Measurements from ENCODE around the gene ZC3H12C.
A peak's percentile ranks its signal among the peaks of the same experiment; 100 is the strongest.

Gene ZC3H12C

DNA sequence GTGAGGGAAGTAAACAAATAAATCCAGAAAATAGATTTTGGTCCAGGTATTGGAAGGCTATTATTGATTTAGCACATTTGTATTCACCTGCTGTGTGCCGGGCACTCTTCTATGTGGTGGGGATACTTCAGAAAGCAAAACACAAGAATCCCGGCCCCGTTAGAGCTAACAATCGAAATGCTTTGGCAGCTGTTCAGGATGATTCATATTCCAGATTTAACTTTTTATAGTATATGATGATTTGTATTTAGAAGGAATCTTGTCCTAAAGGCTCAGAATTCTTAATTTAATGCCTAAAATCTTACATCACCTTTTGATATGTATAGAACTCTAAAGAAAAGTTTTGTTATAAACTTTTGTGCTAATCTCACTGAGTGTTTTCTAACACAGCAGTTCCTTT, 28.0 kb downstream of the ZC3H12C start:
- Histone ChIP-seq H3K9me3 (ENCODE audit: control insufficient read depth in 5 of 5, low read length in 5 of 5) (no peaks in the 10 kb centered on the region), H3K27ac (ENCODE audit: low read depth, low read length) (no peak overlapping the region), H3K27me3 (ENCODE audit: control insufficient read depth in 5 of 5, insufficient read depth in 4 of 5, low read length in 5 of 5) (no peaks in the 10 kb centered on the region), H3K4me1 (ENCODE audit: control insufficient read depth in 5 of 5, insufficient read depth in 5 of 5, low read length in 5 of 5) (peaks cover 0 to 10% (median 0%) of the 10 kb centered on the region in 5 donors), H3K9ac (ENCODE audit: low read length in 5 of 5) (no peak overlapping the region), H3K4me3 (ENCODE audit: low read depth in 1 of 5, low read length in 5 of 5) (no peak overlapping the region), H3K36me3 (ENCODE audit: control insufficient read depth in 5 of 5, insufficient read depth in 5 of 5, low read length in 5 of 5) (no peaks in the 10 kb centered on the region)

DNA sequence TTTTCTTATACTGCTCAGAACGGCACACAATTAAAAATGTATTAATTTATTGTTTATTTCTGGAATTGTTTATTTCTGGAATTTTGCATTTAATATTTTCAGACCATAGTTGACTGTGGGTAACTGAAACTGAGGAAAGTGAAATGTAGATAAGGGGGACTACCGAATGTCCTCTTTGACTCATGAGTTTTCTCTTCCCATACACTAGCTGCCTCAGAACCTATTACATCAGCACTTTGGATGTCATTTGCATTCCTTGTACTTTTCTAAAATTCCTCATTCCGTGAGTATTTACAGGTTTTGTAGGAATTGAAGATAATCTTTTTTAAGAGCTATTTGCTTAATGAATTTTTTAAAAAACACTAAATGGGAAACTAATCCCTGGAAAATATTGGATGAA, 29.8 kb downstream of the ZC3H12C start:
- Histone ChIP-seq H3K4me3 (ENCODE audit: low read depth in 1 of 5, low read length in 5 of 5) (no peak overlapping the region), H3K27me3 (ENCODE audit: control insufficient read depth in 5 of 5, insufficient read depth in 4 of 5, low read length in 5 of 5) (no peaks in the 10 kb centered on the region), H3K9ac (ENCODE audit: low read length in 5 of 5) (no peak overlapping the region), H3K27ac (ENCODE audit: low read depth, low read length) (no peak overlapping the region), H3K4me1 (ENCODE audit: control insufficient read depth in 5 of 5, insufficient read depth in 5 of 5, low read length in 5 of 5) (peaks cover 0 to 10% (median 0%) of the 10 kb centered on the region in 5 donors), H3K9me3 (ENCODE audit: control insufficient read depth in 5 of 5, low read length in 5 of 5) (no peaks in the 10 kb centered on the region), H3K36me3 (ENCODE audit: control insufficient read depth in 5 of 5, insufficient read depth in 5 of 5, low read length in 5 of 5) (no peaks in the 10 kb centered on the region)

DNA sequence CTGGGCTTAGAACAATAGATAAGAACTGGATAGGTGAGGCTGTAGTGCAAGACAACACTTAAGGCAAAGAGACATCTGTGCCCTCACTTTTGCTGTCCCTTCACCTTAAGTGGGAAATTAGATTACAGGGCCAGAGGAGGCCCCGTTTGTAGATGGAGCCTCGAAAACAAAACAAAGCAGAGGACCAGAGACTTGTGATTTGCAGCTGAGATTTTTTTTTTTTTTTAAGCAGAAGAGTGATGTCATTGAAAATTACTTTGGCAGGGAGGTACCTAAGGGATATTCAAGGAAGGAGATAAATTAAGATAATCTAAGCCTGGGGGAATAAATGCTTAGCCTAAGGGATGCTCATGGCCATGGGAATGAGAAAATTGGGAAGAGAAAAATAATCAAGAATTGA, 31.4 kb downstream of the ZC3H12C start:
- Histone ChIP-seq H3K27ac (ENCODE audit: low read depth, low read length) (no peak overlapping the region), H3K4me3 (ENCODE audit: low read depth in 1 of 5, low read length in 5 of 5) (no peak overlapping the region), H3K27me3 (ENCODE audit: control insufficient read depth in 5 of 5, insufficient read depth in 4 of 5, low read length in 5 of 5) (no peaks in the 10 kb centered on the region), H3K36me3 (ENCODE audit: control insufficient read depth in 5 of 5, insufficient read depth in 5 of 5, low read length in 5 of 5) (no peaks in the 10 kb centered on the region), H3K4me1 (ENCODE audit: control insufficient read depth in 5 of 5, insufficient read depth in 5 of 5, low read length in 5 of 5) (peaks cover 0 to 14% (median 0%) of the 10 kb centered on the region in 5 donors), H3K9me3 (ENCODE audit: control insufficient read depth in 5 of 5, low read length in 5 of 5) (no peaks in the 10 kb centered on the region), H3K9ac (ENCODE audit: low read length in 5 of 5) (no peak overlapping the region)

DNA sequence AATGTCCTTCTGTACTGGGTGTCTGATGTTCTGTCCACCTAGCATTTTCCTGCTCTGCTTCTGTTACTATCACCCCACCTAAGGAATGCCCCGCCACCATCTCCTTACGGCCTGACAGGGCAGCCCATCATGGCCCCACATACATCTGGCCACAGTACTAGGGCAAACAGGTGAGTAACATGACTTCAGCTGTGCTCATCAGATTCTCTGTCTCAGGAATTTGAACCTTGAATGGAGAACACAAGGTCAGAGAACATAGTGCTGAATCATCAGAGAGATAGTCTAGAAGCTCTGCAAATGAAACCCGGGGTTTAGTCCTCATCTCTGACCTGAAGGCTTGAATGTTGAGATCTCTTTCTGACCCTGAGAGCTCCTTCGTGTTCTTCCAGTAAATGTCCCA, 32.4 kb downstream of the ZC3H12C start:
- Histone ChIP-seq H3K9ac (ENCODE audit: low read length in 5 of 5) (no peak overlapping the region), H3K27ac (ENCODE audit: low read depth, low read length) (no peak overlapping the region), H3K9me3 (ENCODE audit: control insufficient read depth in 5 of 5, low read length in 5 of 5) (no peaks in the 10 kb centered on the region), H3K36me3 (ENCODE audit: control insufficient read depth in 5 of 5, insufficient read depth in 5 of 5, low read length in 5 of 5) (no peaks in the 10 kb centered on the region), H3K4me3 (ENCODE audit: low read depth in 1 of 5, low read length in 5 of 5) (no peak overlapping the region), H3K4me1 (ENCODE audit: control insufficient read depth in 5 of 5, insufficient read depth in 5 of 5, low read length in 5 of 5) (peaks cover 0 to 14% (median 0%) of the 10 kb centered on the region in 5 donors), H3K27me3 (ENCODE audit: control insufficient read depth in 5 of 5, insufficient read depth in 4 of 5, low read length in 5 of 5) (no peaks in the 10 kb centered on the region)

DNA sequence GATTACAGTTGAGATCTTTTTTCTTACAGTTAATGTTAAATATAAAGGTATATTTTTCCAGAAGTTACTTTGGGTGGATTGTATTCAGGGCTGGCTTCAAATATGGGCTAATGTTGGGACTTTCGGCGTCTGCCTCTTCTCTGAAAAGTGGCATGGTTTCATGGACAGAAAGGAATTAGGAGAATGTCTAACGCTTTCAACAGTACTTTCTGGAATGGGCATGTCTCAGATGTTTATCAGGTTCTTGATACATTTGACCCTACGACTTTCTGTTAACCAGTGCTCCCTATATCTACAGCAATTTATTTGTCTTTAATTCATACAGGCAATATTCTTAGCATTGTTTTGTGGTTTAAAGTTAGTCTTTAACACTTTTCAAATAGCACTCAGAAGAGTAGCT, 33.7 kb downstream of the ZC3H12C start:
- H3K27me3 ChIP-seq (ENCODE audit: control insufficient read depth in 5 of 5, insufficient read depth in 4 of 5, low read length in 5 of 5): no peaks in the 10 kb centered on the region
- peaks cover 0 to 9% (median 0%) of the 10 kb centered on the region in 5 donors for H3K4me1 ChIP-seq (ENCODE audit: control insufficient read depth in 5 of 5, insufficient read depth in 5 of 5, low read length in 5 of 5)
- no peak overlapping the region for H3K27ac ChIP-seq (ENCODE audit: low read depth, low read length)

DNA sequence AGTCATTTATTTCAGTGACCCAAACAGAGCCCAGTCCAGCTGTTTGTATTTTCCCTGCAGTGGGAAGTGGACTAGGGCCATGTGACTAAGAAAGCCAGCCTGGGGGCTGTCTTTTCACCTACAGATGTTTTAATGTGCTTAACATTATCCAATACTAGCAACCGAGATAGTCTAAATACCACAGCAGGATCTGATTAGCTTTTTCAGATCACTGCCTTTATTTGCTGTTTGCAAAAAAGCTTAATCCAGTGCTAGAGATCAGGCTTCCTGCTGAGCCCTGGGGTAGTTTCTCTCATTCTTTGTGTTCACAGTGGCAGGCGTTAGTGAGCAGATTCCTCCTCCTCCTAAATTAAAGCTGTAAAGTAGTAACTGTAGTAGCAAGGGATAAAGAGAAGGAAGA, 35.0 kb downstream of the ZC3H12C start:
- no peak overlapping the region for H3K4me3 ChIP-seq (ENCODE audit: low read depth in 1 of 5, low read length in 5 of 5)
- H3K9me3 ChIP-seq (ENCODE audit: control insufficient read depth in 5 of 5, low read length in 5 of 5): no peaks in the 10 kb centered on the region
- H3K27ac ChIP-seq (ENCODE audit: low read depth, low read length): no peak overlapping the region
- H3K4me1 ChIP-seq (ENCODE audit: control insufficient read depth in 5 of 5, insufficient read depth in 5 of 5, low read length in 5 of 5): peaks cover 0 to 7% (median 0%) of the 10 kb centered on the region in 5 donors
- H3K9ac ChIP-seq (ENCODE audit: low read length in 5 of 5): peak overlapping the region in 2 of 5 donors; percentile 4 to 24
- no peaks in the 10 kb centered on the region for H3K27me3 ChIP-seq (ENCODE audit: control insufficient read depth in 5 of 5, insufficient read depth in 4 of 5, low read length in 5 of 5)
- no peaks in the 10 kb centered on the region for H3K36me3 ChIP-seq (ENCODE audit: control insufficient read depth in 5 of 5, insufficient read depth in 5 of 5, low read length in 5 of 5)

More for the DNA sequence above, 33.7 kb downstream of the ZC3H12C start:
- Histone ChIP-seq H3K9me3 (ENCODE audit: control insufficient read depth in 5 of 5, low read length in 5 of 5) (no peaks in the 10 kb centered on the region), H3K36me3 (ENCODE audit: control insufficient read depth in 5 of 5, insufficient read depth in 5 of 5, low read length in 5 of 5) (no peaks in the 10 kb centered on the region), H3K4me3 (ENCODE audit: low read depth in 1 of 5, low read length in 5 of 5) (no peak overlapping the region), H3K9ac (ENCODE audit: low read length in 5 of 5) (no peak overlapping the region)

DNA sequence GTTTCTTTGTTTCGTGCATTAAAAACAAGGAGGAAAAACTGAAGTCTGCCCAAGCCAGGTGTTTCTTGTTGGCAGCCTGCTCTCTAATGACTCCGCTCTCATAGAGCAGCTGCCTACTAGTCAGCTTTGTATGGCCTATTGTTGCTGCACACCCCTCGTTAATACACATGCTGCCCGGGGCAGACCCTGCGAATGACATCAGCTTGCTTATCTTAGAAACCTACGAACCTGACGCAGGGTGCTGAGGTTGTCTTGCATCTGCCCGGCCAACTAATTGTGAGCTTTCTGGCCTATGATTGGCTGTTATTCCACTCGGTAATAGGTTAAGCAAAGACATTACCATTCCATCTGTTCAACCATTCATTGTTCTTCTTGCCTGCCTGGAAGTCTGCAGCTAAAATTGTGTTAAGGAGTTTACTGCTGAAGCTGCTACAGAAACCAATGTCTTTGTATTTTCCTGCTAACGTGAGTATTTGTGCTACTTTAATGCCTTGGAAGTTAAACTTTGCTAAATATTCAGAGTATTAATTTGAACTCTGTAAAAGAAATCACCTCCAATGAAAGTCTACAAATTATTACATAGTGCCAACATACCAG, 37.5 kb downstream of the ZC3H12C start:
- no peak overlapping the region for H3K9ac ChIP-seq (ENCODE audit: low read length in 5 of 5)
- H3K4me1 ChIP-seq (ENCODE audit: control insufficient read depth in 5 of 5, insufficient read depth in 5 of 5, low read length in 5 of 5): peaks cover 0 to 11% (median 0%) of the 10 kb centered on the region in 5 donors
- H3K4me3 ChIP-seq (ENCODE audit: low read depth in 1 of 5, low read length in 5 of 5): no peak overlapping the region
- H3K27ac ChIP-seq (ENCODE audit: low read depth, low read length): no peak overlapping the region
- H3K36me3 ChIP-seq (ENCODE audit: control insufficient read depth in 5 of 5, insufficient read depth in 5 of 5, low read length in 5 of 5): no peaks in the 10 kb centered on the region
- H3K27me3 ChIP-seq (ENCODE audit: control insufficient read depth in 5 of 5, insufficient read depth in 4 of 5, low read length in 5 of 5): no peaks in the 10 kb centered on the region
- no peaks in the 10 kb centered on the region for H3K9me3 ChIP-seq (ENCODE audit: control insufficient read depth in 5 of 5, low read length in 5 of 5)

DNA sequence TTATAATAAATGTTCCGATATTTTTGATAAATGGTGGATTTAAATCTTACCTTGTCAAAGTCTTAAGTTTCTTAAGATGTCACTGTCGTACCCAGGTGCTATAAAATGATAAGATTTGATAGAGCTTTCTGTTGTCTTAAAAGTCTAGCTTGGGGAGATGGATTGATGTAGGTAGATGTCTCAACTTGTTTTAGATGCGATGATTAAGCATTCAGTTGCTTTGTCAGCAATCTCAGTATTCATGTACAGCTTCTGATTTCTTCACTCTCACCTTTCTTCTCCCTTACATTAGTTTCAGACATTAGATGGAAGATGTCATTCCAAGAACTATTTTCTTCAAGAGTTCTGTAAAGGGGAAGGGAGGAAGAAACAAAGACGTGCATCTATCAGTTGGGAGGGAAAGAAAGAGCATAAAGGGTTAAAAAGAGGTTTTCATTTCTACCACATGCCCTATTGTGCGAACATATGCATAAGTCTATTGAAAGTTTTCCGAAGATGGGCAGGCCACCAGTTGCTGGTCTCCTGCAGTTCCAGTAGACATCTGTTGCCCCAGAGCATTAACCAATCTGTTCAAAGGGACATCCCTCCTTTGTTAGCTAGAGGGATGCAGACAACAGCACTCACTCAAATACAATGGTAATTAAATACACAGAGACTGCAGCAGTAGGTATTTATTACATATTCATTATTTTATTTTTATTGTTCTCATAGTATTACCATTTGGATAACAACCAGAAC, 38.4 kb downstream of the ZC3H12C start:
- Histone ChIP-seq H3K4me1 (ENCODE audit: control insufficient read depth in 5 of 5, insufficient read depth in 5 of 5, low read length in 5 of 5) (peaks cover 0 to 11% (median 0%) of the 10 kb centered on the region in 5 donors), H3K27me3 (ENCODE audit: control insufficient read depth in 5 of 5, insufficient read depth in 4 of 5, low read length in 5 of 5) (no peaks in the 10 kb centered on the region), H3K9me3 (ENCODE audit: control insufficient read depth in 5 of 5, low read length in 5 of 5) (no peaks in the 10 kb centered on the region), H3K9ac (ENCODE audit: low read length in 5 of 5) (no peak overlapping the region), H3K4me3 (ENCODE audit: low read depth in 1 of 5, low read length in 5 of 5) (no peak overlapping the region), H3K36me3 (ENCODE audit: control insufficient read depth in 5 of 5, insufficient read depth in 5 of 5, low read length in 5 of 5) (no peaks in the 10 kb centered on the region), H3K27ac (ENCODE audit: low read depth, low read length) (no peak overlapping the region)

DNA sequence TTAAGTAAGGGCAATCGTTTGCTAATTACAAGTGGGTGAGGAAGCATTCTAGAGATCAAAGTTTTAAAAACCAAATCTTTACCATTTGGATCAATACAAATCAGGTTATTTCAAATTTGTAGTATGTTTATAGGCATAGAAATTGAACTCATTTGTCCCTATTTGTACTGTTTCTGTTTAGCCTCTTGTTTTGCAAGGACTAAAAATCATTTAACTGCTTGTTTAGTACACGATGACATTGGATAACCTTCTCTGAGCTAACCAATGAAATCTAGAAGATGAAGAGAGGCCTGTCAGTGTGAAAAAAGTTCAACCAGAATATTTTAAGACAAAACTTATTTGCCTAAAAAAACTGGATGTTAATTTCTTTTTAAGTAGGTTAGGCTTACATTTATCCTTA, 40.0 kb downstream of the ZC3H12C start:
- Histone ChIP-seq H3K9ac (ENCODE audit: low read length in 5 of 5) (no peak overlapping the region), H3K36me3 (ENCODE audit: control insufficient read depth in 5 of 5, insufficient read depth in 5 of 5, low read length in 5 of 5) (peaks cover 0 to 3% (median 0%) of the 10 kb centered on the region in 5 donors), H3K27ac (ENCODE audit: low read depth, low read length) (no peak overlapping the region), H3K4me1 (ENCODE audit: control insufficient read depth in 5 of 5, insufficient read depth in 5 of 5, low read length in 5 of 5) (peaks cover 0 to 7% (median 0%) of the 10 kb centered on the region in 5 donors), H3K27me3 (ENCODE audit: control insufficient read depth in 5 of 5, insufficient read depth in 4 of 5, low read length in 5 of 5) (no peaks in the 10 kb centered on the region), H3K9me3 (ENCODE audit: control insufficient read depth in 5 of 5, low read length in 5 of 5) (no peaks in the 10 kb centered on the region), H3K4me3 (ENCODE audit: low read depth in 1 of 5, low read length in 5 of 5) (no peak overlapping the region)

DNA sequence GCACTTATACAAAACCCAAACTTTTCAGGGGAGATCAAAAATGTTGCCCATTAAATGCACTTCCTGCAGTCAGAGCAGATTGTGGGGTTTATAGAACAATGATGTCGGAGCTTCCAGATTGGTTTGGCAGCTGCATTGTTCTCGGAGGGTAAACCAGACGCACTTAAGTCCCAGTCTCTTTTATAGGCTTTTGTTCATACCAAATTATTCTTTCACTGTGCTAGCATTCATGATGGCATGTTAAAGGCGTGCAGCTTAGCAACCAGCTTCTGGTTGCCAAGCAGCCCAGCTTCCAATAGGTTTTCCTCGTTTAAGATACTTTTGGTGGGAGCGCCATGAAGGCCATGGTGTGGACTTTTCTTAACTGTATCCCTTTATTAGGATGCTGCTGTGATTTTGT, 40.9 kb downstream of the ZC3H12C start:
- H3K4me3 ChIP-seq (ENCODE audit: low read depth in 1 of 5, low read length in 5 of 5): no peak overlapping the region
- no peak overlapping the region for H3K27ac ChIP-seq (ENCODE audit: low read depth, low read length)
- H3K36me3 ChIP-seq (ENCODE audit: control insufficient read depth in 5 of 5, insufficient read depth in 5 of 5, low read length in 5 of 5): peaks cover 0 to 3% (median 0%) of the 10 kb centered on the region in 5 donors
- no peaks in the 10 kb centered on the region for H3K9me3 ChIP-seq (ENCODE audit: control insufficient read depth in 5 of 5, low read length in 5 of 5)
- H3K4me1 ChIP-seq (ENCODE audit: control insufficient read depth in 5 of 5, insufficient read depth in 5 of 5, low read length in 5 of 5): peaks cover 0 to 3% (median 0%) of the 10 kb centered on the region in 5 donors
- no peak overlapping the region for H3K9ac ChIP-seq (ENCODE audit: low read length in 5 of 5)
- no peaks in the 10 kb centered on the region for H3K27me3 ChIP-seq (ENCODE audit: control insufficient read depth in 5 of 5, insufficient read depth in 4 of 5, low read length in 5 of 5)
